Stimulated activated CD4-positive, alpha-beta T cell treated with anti-CD3 and anti-CD28 coated beads, Interleukin-4, amount 100 ng/mL, for 24 hours (primary cell): Measurements from ENCODE around the gene MIA3.

Source experiments
- DNase-seq: peaks from one replicate; pipeline ENCODE4 v3.0.0-alpha.2; 2020

MIA3 gene

DNA sequence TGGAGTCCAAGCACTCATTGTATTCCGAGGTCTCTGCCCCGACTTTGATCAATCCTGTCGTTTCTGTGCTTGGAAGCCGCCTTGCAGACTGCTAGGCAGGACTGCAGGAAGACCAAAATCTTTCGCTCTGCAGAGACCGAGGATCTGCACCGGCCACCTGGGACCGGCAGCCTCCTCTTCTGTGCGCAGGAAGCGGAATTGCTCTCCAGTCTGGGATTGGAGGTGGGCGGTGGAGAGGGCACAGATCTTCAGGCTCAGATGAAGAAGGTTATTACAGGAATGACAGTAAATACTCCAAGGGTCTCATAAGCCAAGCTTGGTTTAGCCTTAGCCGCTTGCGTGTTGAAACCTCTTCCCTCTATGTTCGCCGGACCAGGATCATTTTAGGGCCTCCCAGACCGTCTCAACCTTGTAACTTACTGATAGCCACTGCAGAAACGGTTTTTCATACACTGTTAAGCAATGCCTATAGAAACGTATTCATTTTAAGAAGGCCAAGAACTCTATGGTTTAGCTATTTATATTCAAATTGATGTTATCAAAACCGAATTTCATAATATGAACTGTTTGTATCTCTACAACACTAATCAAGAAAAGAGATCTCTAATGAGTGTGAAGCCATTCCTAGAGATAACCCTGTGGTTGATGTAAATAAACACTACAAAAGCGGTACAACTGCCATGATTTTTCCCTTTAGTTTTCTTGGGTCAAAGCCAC lies 1.1 kb downstream of the MIA3 start:
- DNase-seq = peak; percentile 14

DNA sequence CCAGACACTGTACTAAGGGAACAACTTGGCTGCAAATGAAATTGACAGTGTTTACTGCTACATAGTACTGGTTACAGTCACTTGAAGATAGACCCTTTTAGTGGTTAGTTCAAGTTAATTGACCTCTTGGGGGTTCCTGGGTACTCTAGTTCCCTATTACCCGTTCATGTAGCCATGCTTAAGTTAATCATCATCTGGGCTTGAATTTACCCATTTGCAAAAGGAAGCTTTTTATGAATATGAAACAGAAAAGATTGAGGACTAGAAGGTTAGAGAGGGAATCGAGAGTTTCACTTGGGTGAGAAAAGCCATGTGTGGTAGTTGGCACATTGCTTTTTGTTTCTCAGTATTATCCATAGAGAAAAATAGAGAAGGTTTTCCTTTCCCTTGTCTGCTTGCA lies 2.7 kb downstream of the MIA3 start:
- no peak for DNase-seq

DNA sequence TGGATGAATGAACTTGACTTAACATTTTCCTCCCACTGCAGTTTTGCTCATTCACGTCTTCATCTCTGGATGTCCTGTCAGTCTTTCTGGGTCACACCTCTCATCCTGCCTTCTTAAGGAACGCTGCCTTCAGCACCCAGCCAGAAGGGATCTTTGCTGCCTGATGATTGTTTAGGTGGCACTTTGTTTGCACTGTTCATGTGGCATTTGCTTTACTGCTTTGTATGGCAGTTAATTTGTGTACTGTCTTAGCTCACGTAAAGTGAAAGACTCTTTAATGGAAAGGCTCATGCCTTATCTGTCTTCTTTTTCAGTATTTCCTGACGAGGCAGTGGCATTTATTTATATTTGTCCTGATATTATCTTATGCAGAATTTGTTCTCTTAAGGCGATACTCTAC lies 4.9 kb downstream of the MIA3 start:
- DNase-seq = no peak

DNA sequence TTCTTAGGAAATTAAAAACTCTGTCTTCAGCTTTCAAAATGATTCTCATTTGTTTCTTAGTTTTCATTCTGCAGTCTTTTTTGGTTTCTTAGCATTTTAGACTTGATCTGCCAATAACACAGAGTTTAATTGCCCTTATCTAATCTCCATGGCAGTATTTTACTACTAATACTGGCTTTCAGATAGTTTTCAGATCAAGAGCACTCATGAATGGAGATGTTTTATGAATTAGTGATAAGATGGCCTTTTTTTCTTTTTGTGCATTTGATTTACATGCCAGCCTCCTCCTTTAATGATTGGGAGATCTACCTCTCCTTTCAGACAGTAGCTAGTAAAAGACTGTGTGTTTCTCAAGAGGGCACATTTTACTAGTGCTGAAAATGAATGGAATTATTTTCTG lies 5.6 kb downstream of the MIA3 start:
- no peak for DNase-seq

DNA sequence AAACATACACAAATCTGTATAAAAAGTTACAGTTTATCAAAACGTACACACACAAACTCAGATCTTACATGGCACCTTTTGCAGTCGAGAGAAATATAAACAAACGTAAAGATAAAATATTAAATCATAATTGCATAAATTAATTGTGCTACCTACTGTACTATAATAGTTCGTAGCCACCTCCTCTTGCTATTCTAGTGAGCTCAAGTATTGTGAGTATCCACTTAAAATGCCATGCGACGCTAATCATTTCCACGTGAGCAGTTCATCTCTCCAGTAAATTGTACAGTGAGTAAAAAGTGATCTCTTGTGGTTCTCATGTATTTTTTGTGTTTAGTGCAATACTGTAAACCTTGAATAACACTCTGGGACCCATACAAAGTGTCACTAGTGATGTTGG lies 6.3 kb downstream of the MIA3 start:
- no peak for DNase-seq

DNA sequence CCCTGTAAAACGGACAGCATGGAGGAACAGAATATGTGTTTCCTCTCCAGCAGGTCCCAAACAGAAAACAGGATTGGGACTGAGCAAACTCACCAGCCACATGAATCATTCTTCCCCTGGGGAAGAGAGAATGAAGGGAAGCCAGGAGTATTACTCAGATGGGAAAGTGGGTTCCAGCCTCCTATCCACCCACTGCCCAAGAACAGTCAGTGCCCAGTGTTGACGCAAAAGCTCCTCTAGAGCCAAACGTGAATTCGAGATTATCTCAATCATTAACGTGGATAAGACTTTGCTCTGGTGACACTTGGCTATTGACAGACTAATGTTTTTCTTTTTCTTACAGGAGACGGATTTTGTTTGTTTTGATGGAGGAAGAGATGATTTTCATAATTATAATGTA lies 9.3 kb downstream of the MIA3 start:
- DNase-seq = no peak

DNA sequence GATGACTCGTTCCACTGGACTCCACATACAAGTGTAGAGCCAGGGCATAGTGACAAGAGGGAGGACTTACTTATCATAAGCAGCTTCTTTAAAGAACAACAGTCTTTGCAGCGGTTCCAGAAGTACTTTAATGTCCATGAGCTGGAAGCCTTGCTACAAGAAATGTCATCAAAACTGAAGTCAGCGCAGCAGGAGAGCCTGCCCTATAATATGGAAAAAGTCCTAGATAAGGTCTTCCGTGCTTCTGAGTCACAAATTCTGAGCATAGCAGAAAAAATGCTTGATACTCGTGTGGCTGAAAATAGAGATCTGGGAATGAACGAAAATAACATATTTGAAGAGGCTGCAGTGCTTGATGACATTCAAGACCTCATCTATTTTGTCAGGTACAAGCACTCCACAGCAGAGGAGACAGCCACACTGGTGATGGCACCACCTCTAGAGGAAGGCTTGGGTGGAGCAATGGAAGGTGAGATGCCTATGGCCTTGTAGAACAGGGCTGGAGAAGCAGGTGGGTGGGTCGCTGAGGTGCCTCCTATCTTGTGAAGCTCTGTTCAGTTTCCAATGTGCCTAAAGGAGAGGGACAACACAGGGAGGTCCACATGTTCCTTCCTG lies 12.1 kb downstream of the MIA3 start:
- no peak for DNase-seq

DNA sequence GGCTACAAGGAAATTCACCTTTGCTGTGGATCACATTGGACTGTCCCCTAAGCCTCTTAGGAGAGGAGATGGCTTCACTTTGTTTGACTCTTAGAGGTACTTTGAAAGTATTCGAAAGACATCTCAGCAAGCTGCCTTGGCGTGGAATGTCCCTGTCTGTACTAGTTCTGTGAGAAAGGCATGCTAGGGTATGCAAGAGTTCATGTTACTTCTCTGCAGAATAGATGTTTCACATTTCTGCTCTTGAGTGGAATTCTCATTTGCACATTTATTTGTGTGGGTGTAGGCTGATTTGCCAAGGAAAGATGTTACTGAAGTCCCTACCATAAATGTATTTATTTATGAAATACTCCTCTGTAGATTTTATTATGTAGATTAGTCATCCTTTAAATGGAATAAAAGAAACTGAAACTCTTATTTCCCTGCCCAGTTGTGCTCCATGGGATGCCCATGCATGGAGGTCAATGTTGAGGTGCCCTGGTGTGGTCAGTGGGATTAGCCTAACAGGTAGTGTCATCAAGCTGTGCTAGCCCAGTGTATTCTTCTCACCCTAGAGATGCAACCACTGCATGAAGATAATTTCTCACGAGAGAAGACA lies 13.8 kb downstream of the MIA3 start:
- no peak for DNase-seq

DNA sequence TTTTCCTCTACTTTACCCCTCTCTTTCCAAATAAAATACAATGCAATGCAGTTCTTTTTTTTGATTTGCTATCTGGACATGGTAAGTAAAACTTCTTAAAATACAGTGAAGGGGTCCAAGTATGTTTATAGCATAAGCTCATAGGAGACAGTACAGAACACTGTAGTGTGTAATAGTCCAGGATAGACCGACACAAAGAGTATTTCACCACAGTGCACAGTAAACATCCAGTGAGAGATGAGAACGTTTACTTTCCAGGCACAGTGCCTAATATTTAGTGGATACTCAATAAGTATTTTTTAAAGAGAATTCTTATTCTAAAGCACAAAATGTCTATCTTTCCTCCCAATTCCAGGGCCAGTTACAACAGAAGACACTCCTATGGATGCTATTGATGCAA lies 14.9 kb downstream of the MIA3 start:
- DNase-seq = no peak

DNA sequence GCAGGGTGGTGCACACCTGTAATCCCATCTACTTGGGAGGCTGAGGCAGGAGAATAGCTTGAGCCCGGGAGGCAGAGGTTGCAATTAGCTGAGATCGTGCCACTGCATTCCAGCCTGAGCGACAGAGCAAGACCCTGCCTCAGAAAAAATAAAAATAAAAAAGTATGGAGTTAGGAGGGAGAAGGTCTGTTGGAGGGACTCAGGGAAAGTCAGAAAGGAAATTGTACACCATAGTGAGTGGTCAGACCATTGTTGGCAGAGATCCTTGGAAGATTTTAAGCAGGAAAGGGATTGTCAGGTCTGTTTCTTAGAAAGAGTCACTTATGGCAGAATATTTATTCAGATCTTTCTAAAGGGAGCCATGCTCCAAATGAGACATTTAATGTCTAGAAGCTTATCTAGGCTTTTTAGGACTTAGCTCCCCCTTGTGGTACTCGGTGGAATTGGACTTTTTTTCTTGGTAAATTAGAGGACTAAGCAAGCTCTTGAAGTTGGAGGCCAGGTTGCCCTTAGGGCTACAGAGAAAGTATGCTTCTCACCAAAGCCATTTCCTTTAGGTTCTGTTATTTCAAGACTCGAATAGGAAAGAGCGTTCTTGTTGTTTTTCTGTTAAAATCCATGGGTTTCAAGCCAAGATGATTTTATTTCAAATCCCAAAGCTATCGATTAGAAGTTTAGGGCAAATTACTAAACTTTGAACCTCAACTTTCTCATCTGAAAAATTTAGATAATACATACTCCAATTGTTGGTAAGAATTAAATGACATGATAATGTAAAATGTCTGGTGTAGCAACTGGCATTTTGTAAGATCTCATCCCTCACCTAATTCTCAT lies 16.5 kb downstream of the MIA3 start:
- peak; percentile 83 for DNase-seq

DNA sequence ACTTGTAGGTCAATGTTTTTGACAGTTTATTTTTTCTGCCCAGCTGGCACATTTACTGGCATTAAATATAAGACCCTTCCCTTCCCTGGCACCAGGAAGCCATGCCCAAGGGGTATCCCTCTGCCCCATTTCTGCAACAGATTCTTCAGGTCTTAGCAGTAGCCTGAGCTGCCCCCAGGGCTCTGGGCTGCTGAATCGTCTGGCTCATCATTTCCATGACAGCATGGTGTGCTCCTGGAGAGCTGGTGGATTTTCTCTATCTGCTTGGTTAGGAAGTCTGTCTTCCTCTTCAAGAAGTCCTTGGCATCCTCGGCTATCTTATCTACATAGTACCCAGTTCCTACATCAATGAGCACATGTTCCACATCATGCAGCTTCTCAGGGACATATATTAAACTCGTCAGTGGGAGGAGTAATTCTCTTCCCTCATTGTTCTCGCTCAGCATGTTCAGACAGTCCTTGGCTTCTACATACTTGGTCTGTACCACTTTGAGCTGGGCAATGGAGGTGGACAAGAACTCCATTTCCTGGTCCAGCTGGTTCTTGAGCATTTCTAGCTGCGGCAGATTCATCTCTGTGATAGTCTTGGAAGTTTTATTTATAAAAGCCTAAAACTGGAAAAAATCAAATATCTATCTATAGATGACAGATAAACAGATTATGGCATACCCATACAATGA lies 23.5 kb downstream of the MIA3 start:
- no peak for DNase-seq

DNA sequence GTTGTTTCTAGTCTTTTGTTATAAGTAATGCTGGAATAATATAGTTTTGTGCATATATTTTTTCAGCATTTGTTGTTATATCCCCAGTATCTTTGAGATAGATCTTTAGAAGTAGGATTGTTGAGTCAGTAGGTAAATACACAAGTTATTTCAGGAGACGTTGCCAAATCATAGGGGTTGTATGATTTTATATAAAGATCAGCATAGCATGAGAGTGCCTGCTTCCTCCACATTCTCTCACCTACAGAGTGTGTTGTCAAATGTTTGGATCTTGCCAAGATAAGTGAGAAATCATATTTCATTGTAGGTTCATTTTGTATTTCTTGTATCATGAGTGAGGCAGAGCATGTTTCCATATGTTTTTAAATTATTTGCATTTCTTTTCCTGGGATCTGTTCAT lies 24.6 kb downstream of the MIA3 start:
- no peak for DNase-seq

DNA sequence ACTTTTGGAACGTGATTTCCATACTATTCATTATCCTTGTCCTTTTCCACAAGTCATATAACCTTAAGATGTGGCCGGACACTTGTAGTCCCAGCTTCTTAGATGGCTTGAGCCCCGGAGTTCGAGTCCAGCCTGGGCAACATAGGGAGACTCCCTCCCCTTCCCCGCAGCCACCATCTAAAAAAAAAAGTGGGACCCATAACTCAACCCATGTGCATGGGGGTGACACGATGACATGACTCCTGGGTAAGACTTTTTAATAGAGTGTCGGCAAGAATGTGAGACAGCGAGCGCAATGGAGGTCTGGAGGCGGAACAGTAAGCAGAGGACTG lies 25.7 kb downstream of the MIA3 start:
- DNase-seq = no peak

DNA sequence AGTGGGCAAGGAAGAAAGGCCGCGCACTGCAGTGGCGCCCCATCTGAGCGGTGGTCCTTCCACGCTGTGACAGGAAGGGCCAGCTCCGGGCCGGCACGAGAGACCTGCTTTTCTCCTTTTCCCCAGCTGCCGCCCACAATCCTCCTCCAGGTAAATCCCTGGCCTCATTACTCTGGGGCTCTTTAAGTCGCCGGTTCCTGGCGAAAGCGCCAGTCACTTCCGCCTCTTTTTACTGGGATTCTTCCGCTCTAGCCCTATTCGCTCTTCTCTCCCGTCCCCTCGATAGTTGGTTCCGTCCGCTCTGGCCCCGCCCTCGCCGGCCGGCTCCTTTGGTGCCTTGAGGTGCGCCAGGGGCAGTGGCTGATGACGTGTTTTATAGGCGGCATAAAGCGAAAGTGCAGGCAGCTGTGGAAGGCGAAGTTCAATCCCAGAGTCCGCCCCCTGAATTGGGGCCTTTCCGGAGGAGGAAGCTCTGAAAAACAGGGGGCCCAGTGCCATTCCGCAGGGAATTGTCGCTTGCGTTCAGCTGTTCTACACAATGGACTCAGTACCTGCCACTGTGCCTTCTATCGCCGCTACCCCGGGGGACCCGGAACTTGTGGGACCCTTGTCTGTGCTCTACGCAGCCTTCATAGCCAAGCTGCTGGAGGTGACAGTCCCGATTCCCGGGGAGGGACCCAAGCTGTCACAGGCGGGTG lies 26.2 kb downstream of the MIA3 start:
- DNase-seq = peak; percentile 97

DNA sequence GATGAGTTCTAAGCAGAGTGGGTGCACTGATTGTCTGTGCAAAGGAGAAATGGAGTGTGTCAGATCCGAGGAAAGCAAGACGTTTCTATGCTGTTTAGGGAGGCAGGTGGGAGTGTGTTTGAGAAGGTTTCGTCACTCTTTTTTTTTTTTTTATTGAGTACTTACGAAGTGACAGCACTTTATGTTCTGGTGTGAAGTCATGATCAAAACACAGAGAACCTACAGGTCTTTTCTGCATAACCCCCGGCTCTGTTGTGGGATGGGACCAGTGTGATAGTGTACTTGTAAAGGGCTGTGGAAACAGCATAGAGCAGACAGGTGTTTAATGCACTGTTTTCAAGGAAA lies 26.7 kb downstream of the MIA3 start:
- DNase-seq = no peak

DNA sequence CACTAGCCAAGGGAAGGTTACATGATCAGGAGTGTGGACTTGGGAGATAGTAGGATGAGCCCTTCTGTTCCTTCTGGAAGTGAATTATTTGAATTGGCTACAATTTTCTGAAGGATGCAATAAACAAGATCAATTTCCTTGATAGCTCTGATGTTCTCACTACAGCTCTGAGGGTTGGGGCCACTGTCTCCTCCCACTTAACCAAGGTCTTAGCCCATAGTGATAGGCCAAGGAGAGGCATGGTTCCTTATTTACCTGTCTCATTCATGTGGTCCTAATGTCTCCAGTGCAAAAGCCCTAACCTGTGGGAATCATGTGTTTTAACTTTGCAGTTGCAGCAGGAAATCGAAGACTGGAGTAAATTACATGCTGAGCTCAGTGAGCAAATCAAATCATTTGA lies 34.8 kb downstream of the MIA3 start:
- DNase-seq = no peak

DNA sequence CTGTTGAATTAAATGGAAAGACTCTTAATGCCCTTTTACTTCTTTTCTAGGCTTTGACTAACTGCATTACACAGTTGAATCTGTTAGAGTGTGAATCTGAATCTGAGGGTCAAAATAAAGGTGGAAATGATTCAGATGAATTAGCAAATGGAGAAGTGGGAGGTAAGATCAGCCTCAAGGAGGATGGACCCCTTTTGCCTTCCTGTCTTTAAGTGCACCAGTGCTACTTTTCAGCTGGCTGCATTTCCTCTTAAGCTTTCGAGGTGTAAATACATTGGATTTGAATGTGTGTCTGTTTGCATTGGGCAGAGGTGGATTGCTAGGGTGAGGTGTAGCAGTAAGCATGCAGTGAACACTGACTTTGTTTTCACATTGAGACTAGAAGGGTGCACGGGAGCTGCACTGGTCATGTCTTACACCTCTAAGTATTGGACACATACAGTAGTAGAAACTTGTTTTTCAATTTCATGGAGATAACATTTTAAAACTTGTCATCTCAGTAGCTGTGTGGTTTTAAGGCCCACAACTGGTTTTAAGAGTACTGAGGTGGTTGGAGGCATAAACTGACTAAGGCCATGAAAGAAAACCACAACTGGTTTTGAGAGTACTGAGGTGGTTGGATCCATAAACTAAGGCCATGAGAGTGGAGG lies 35.4 kb downstream of the MIA3 start:
- DNase-seq = peak; percentile 20

DNA sequence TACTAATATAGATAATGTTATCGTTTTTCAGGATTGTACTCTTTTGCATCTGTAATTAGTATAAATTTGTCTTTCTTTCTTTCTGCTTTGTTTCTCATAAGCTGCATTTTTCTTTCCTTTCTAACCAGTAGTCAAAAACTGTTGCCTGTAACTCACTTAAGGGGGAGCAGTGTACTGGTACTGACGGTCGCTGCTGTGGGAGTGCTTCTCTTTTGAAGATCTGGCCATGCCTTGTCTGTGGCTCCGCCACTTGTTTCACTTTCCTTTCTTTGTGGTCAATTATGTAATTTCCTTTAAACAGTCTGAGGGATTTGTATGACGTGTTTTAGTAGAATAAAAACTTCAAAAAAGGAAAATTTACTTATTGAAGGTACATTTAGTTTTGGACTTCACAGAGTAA lies 37.0 kb downstream of the MIA3 start:
- DNase-seq = peak; percentile 72

DNA sequence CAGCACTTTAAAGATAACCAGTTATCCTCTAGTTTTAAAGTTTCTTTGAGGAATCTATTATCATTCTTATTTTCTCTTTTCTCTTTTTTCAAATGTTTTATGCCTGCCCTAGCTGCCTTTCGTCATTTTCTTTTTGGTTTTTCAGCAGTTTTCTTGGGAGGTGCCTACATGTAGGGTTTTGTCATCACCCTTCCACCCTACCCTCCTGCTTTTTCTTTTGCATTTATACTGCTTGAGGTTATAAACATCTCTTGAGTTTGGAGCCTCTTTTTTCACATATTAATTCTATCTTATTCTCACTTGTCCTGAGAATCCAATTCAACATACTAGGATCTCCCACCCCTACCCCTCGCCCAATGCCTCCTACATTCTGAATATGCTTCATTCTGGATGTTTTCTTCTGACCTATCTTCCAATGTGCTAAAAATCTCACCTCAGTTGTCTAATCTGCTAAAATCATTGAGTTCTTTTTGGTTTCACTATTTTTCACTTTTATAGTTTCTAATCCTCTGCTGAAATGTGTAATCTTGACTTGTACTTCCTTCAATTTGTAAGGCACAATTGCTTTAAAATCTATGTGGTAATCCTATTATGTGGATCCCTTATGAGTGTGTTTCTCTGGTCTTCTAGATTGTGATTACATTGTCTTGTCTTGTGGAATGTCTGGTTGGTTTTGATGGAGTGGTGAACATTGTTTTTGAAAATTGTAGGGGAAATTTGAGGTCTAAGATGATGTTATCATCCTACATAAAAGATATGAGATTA lies 38.7 kb downstream of the MIA3 start:
- DNase-seq = no peak

DNA sequence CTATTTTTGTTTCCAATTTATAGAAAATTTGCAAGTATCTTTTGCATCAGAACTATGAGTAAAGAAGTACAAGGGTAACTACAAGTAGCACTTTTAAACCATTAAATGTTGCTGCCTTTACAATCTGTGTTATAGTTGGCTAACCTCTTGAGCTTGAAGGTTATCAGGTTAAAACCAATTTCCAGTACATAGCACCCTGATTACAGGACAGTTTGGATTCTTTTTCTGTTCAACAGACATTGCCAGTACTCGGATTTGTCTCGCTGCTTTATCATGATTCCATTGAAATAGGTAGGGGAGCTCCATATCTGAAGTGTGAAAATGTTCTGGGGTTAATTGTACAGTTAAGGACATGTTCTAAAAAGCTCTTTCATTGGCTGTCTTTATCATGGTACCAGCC lies 40.0 kb downstream of the MIA3 start:
- DNase-seq = no peak

DNA sequence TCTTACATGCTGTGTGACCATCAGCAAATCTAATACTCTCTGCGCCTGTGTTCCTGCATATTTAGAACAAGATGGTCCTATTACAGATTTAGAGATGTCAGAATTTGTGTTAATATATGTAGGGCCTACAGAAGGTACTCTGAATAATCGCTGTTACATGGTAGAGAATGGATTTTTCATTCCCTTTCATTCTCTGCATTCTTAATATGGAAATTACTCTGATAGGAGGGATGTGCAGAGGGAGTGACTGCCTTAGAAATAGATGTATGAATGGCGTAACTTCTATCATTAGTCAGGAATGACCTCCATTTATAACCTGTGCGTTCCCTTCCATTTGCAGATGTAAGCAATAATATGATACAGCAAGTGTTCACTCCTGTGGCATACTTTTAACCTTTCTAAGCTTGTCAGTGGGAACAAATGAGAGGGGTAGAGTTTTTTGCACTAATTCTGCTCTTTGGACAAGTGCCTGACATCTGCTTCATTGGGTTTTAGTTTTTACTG lies 45.6 kb downstream of the MIA3 start:
- DNase-seq = no peak
